Measurements from ENCODE around the gene FOXN1.

- no peak for TF ChIP-seq CTCF (IDR thresholded peaks at IDR 0.05)
- TF ChIP-seq POLR2A (IDR thresholded peaks at IDR 0.05; ENCODE audit: low read length) = no peak
- no peak for TF ChIP-seq JUN (IDR thresholded peaks at IDR 0.05)
- no peak for TF ChIP-seq RAD21 (conservative IDR thresholded peaks at IDR 0.05 in 1 of 2, IDR thresholded peaks at IDR 0.05 in 1 of 2)
- no peak for TF ChIP-seq SMC3 (IDR thresholded peaks at IDR 0.05)
- no peak for TF ChIP-seq EP300 (IDR thresholded peaks at IDR 0.05)
- no peak for TF ChIP-seq TP53 (CRISPR knock-in tag; IDR thresholded peaks at IDR 0.05)
- no peak for TF ChIP-seq MYC (IDR thresholded peaks at IDR 0.05; ENCODE audit: borderline replicate concordance, low read length)
- TF ChIP-seq MAX (IDR thresholded peaks at IDR 0.05) = no peak
These were observed 24.8 kb downstream of the FOXN1 start for GRCh38 chr17:28530926-28531325.

All from A549 (cell line).